SK-N-MC (cell line): Measurements from ENCODE around the gene ZNF845.
"Not testable (repeated sequence)": the region's sequence is repeated elsewhere in the genome, so short reads cannot be mapped to it uniquely, and the experiment has no call there.

ENCODE experiments used
- DNase-seq: peaks from one replicate; pipeline ENCODE4 v3.0.0-alpha.2; 2011; ENCODE audit warnings: low read depth, low spot score
- H3K27ac ChIP-seq: fragments of 200-600 bp; sonication (generic); 2 replicates; pipeline ENCODE4 v1.5.1; 2016; ENCODE audit warnings: mixed run types
- H3K36me3 ChIP-seq: fragments of 200-600 bp; sonication (generic); 2 replicates; pipeline ENCODE4 v1.6.1; 2017; ENCODE audit warnings: antibody characterized with exemption, low read length, mixed read lengths; ENCODE audit not compliant: insufficient read depth
- H3K4me3 ChIP-seq: fragments of 200-600 bp; sonication (generic); 2 replicates; pipeline ENCODE4 v1.5.1; 2016
- H3K9ac ChIP-seq: fragments of 200-600 bp; sonication (generic); 2 replicates; pipeline ENCODE4 v1.8.0; 2017; ENCODE audit warnings: mixed run types, mixed read lengths; ENCODE audit not compliant: insufficient read length
- H3K9me3 ChIP-seq: fragments of 200-600 bp; sonication (generic); 2 replicates; pipeline ENCODE4 v1.6.1; 2017; ENCODE audit warnings: low read depth, mild to moderate bottlenecking, antibody characterized with exemption, low read length, moderate library complexity, mixed read lengths
- EZH2 ChIP-seq: fragments of 200-600 bp; sonication (generic); IDR thresholded peaks from one replicate; pipeline ENCODE4 v1.6.1; 2017; ENCODE audit warnings: antibody characterized with exemption
- FOXP2 ChIP-seq: optimal IDR thresholded peaks from 2 replicates; pipeline ENCODE3; 2011; ENCODE audit warnings: mild to moderate bottlenecking, moderate library complexity; ENCODE audit not compliant: insufficient read depth; ENCODE audit errors: extremely low read length, control extremely low read depth
- POLR2AphosphoS5 ChIP-seq: IDR thresholded peaks from 2 replicates; pipeline ENCODE4 v1.6.1; 2012; ENCODE audit warnings: mild to moderate bottlenecking, low read depth, low read length, borderline replicate concordance

The ZNF845 gene

DNA sequence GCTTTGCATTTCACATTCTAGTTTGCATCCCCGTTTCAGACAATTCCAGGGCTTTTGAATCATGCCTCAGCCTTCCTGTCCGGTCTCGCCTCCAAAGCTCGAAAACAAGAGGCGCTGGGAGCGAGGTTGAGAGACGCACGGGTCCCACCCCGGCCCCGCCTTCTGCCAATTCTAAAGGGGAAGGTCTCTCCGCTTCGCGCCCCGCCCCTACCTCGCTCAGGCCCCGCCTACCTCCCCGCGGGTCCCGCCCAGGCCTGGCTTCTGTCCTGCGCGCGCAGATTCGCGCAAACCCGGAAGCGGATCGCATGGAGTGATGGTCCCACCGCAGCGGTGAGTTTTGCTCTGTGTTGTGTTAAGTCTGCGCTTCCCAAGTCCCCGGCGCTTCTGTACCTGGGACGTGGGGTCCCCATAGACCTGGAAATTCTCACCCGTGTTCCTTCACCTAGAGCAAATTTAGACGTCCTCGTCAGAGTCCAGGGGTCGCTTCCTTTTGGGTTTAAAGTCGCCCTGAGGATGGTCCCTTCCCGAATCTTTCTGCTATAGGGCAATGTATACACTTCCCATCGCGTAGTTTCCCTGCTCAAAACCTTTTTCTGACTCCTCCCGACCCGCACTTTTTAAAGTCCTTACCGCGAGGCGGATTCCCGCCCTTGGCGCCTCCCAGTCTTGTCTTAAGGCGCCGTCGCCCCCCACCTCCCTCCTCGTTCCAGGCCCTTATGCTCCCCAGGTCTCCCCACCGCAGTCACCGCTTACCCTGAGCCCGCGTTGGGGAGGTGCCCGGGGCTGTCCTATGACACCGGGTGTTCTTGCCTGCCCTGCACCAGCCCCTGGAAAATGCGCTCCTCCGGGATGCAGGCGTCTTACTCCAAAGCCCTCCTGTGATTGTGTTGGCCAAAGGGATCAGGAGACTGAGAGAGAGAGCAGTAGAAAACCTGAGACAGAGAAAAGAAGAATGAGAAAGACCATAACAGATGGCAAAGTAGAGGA, at the start of gene ZNF845:
Gene ZNF845, plus strand, starts transcription at position 287 of the 987 bp plus-strand sequence. CDS start 7,559 bp downstream, outside the sequence.
- no peak for TF ChIP-seq EZH2
- no peak for TF ChIP-seq FOXP2
- TF ChIP-seq POLR2AphosphoS5, result peak; percentile 80
- peak; percentile 52 for DNase-seq
- peaks cover 11% of the 10 kb centered on the region; the same call in 1 of the 2 replicates for H3K36me3 ChIP-seq
- H3K9ac ChIP-seq, result peak within 1 kb of the TSS; percentile 80
- H3K4me3 ChIP-seq, result peak within 1 kb of the TSS; percentile 91
- 0 out of 2 replicates have a peak within 1 kb of the TSS, but pooled peaks have one; percentile 30 for H3K27ac ChIP-seq
- H3K9me3 ChIP-seq, result no peaks in the 10 kb centered on the region; the same call in 1 of the 2 replicates

DNA sequence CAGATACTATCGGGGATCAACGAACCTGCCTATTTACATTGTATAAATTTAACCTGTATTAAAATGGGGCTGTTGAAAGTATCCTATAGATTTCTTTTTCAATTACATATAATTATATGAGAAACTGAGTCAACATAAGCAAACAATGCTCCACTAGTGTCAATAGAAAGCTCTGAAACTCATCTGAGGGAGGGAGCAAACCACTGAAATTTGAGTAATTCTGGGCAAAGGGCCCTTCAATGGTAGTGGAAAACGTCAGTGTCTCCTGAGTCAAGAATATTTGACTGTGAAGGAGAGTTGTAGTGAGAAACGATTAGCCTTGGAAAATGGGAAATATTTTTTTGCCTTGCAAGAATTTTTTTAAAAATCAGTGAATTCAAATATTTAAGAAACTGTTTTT, 48.5 kb upstream of the ZNF845 start:
- H3K27ac ChIP-seq, result no peak overlapping the region
- TF ChIP-seq EZH2 (no peak), FOXP2 (no peak), POLR2AphosphoS5 (no peak)
- no peak overlapping the region for H3K9ac ChIP-seq
- no peak for DNase-seq
- H3K9me3 ChIP-seq, result no peaks in the 10 kb centered on the region
- H3K36me3 ChIP-seq, result no peaks in the 10 kb centered on the region
- no peak overlapping the region for H3K4me3 ChIP-seq

DNA sequence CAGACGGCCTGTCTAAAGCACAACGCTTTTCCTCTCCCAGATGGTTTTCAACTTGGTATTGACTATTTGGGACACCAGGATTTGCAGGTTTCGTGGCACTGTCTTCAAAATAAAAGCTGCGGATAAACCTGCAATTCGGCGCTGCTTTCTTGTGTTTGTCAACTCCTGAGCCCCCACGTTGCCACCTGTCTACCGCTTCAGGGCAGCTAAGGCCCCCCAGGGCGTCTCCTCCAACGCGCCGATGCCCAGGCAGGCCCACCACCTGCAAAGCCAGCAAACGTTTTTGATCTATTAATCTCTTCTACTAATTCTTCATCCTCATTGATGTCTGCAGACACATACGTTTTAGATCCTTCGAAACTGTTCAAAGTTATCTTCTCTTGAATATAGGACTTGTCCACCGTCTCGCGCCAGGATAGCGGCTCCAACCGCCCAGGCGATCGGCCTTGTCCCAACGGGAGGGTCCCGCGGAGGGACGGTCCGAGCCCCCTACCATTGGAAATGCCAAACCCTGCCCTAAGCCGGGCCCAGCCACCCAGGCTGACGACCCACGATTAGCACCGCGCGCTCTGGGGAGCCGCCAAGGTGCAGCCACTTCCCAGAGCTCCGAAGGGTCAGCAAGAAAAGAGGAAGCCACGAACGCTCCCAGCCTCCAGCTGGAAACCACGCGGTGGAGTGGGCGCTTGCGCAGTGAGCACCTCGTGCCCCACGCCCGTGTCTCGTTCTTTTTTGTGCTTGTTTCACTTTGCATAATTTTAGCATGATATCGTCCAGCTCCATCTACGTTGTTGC, 42.6 kb upstream of the ZNF845 start:
- H3K9ac ChIP-seq, result no peak overlapping the region
- no peak for TF ChIP-seq EZH2
- no peak for TF ChIP-seq FOXP2
- TF ChIP-seq POLR2AphosphoS5, result no peak
- H3K4me3 ChIP-seq, result no peak overlapping the region
- no peak for DNase-seq
- peaks cover 8% of the 10 kb centered on the region; the same call in 1 of the 2 replicates for H3K9me3 ChIP-seq
- no peaks in the 10 kb centered on the region for H3K36me3 ChIP-seq
- no peak overlapping the region for H3K27ac ChIP-seq

DNA sequence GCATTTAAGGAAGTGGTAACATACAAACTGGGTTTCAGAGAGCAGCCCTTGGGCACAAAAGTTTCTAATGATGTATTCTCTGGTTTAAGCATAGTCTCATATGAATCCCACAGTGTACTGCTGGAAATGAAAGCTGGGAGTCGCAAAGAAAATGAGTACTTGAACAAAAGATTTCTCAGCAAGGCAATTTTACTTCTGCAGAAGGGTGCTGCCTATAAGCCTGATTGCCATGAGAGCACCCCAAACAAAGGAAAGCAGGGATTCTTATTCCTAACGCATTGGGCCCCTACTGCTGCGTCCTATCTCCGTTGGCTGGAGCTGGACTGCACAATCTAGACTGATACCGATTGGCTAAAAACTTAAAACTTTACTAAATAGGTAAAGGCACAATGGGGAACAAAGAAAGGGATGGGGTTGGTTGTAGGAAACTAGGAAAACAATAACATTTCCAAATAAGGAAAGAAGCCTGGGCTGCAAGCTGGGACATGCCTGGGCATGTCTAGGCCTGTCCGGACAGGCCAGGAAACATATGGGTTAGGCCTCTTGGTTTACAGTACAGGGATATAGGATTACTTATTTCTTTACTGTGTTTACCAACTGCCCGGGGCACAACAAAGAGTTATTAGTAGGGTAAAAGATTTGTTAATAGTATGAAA, 38.6 kb upstream of the ZNF845 start:
- Histone ChIP-seq H3K4me3 (no peak overlapping the region), H3K9ac (no peak overlapping the region), H3K27ac (no peak overlapping the region), H3K36me3 (no peaks in the 10 kb centered on the region), H3K9me3 (peaks cover 8% of the 10 kb centered on the region; the same call in 1 of the 2 replicates)
- TF ChIP-seq POLR2AphosphoS5 (no peak), EZH2 (no peak), FOXP2 (no peak)
- no peak for DNase-seq

DNA sequence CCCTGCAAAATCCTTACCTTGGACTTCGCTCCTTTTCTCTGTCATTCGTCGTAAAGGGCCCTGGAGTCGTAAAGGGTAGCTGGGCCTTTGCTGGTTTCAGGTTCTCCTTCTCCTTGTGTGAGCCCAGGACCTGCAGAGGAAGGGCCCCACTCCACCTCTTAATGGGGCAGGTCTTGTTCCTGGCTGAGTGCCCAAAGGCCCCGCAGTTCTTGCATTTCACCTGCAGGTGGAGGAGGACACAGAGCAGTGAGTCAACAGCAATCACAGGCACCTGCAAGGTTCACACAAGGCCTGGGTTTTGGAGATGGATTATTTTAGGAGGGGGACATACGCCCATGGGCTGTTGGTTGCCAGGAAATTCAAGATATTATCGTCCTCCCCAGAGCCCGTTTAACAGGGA, 32.2 kb upstream of the ZNF845 start:
- not testable (repeated sequence) for DNase-seq, H3K9ac ChIP-seq, H3K36me3 ChIP-seq, H3K4me3 ChIP-seq, H3K27ac ChIP-seq, H3K9me3 ChIP-seq

DNA sequence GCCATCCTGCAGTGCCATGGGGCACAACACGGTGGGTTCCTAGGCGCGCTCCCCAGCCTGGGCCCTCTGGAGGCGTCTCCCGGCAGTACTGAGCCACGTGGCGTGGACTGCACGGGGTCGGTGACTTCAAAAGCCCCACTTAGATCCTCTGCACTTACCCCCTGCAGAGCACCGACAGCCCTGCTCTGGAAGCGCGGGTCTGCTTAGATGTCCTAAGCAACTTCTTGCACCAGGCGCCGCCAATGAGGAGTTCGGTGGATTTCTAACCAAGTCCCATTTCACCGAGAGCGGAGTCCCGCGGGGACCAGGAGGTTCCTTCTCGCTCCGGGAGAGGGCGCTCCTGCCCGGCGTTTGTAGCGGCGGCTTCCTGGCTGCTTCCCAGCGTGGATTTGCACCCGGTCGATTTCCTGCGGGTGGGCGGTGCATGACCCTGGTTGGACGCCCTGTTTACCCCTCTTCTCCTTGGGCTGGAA, 25.2 kb upstream of the ZNF845 start:
- Histone ChIP-seq H3K9ac (no peak overlapping the region), H3K27ac (no peak overlapping the region), H3K9me3 (no peaks in the 10 kb centered on the region), H3K4me3 (no peak overlapping the region), H3K36me3 (no peaks in the 10 kb centered on the region)
- no peak for DNase-seq
- TF ChIP-seq FOXP2 (no peak), POLR2AphosphoS5 (no peak), EZH2 (no peak)

DNA sequence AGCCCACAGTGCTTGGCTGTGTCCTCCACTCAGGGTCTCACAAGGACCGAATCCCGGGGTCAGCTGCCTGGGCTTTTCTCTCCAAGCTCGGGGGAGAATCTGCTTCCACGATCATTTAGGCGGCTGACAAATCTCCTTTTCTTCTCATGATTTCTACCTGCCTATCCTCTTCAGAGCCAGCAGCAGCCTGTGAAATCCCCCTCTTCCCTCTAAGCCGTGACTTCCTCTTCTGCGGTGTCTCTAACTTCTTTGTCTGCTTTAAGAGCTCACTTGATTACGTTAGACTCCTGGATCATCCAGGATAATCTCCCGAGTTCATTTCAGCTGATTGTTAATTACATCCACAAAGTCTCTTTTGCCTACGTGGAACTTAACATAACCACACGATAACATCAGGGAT, 22.5 kb upstream of the ZNF845 start:
- H3K4me3 ChIP-seq, result no peak overlapping the region
- no peak overlapping the region for H3K27ac ChIP-seq
- H3K9ac ChIP-seq, result no peak overlapping the region
- no peaks in the 10 kb centered on the region for H3K36me3 ChIP-seq
- H3K9me3 ChIP-seq, result no peaks in the 10 kb centered on the region
- no peak for DNase-seq
- TF ChIP-seq FOXP2, result no peak
- no peak for TF ChIP-seq POLR2AphosphoS5
- no peak for TF ChIP-seq EZH2

DNA sequence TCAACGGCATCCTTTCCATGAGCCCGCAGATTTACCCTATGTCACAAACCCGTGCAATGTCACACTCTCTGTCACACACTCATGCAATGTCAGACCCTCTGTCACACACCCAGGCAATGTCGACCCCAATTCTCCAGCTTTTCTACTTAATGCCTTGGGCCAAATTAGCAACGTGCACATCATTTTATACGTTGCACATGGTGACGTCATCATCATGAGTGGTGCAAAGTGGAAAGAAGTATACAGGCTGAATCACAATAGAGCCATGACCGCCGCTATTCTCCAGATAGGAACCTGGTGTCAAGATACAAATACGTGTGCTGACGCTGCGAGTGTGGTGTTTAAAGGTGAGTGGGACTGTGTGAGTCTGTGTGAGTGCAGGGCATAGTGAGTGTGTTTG, 21.7 kb upstream of the ZNF845 start:
- Histone ChIP-seq H3K9me3 (no peaks in the 10 kb centered on the region), H3K4me3 (no peak overlapping the region), H3K27ac (no peak overlapping the region), H3K9ac (no peak overlapping the region), H3K36me3 (no peaks in the 10 kb centered on the region)
- DNase-seq, result no peak
- TF ChIP-seq POLR2AphosphoS5, result no peak
- no peak for TF ChIP-seq EZH2
- no peak for TF ChIP-seq FOXP2
